ENCODE measurements around the gene ARMH4. TPM values are rescaled to one million over a fixed set of nuclear protein-coding genes. Genes with fewer than 3 reads are reported as not detected.
A peak's percentile ranks its signal among the peaks of the same experiment; 100 is the strongest.

The ARMH4 gene
- total RNA-seq, 1 experiment from 2014 or later, result 7.8 TPM

DNA sequence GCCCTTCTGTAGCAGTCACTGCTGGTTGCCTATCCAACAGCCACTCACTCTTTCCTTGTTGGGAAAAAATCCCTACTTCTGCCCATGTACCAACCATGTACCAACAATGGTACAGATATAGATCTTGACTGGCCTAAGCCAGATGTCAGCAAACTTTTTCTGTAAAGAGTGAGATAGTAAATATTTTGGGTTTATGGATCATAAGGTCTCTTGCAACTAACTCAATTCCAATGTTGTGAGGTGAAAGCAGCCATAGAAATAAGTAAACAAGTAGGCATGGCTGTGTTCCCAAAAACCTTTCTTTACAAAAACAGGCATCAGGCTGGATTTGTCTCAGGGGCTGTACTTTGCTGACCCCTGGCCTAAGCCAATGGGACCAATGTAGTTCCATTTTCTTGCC, 73.5 kb downstream of the ARMH4 start:
- Histone ChIP-seq H3K4me1 (ENCODE audit: insufficient read depth, low read length, poor library complexity, severe bottlenecking) (peaks cover 31% of the 10 kb centered on the region), H3K27ac (ENCODE audit: low read depth, low read length, poor library complexity, severe bottlenecking) (no peak overlapping the region), H3K36me3 (ENCODE audit: insufficient read depth, low read length, poor library complexity, severe bottlenecking) (no peaks in the 10 kb centered on the region), H3K4me3 (ENCODE audit: low read depth, low read length, poor library complexity, severe bottlenecking) (no peak overlapping the region), H3K9me3 (ENCODE audit: low read depth, low read length, poor library complexity, severe bottlenecking) (no peaks in the 10 kb centered on the region), H3K27me3 (replicated peaks; ENCODE audit: insufficient read depth, low read depth, low read length, poor library complexity) (no peaks in the 10 kb centered on the region)
- POLR2A ChIA-PET (ENCODE audit: low non-redundant PET), result no interaction called here
- intact Hi-C loops (cut with micrococcal nuclease; ENCODE audit: unreplicated experiment), result no loop called here
- no TSS peak for BruUV-seq (replicated peaks)
- DNase-seq (ENCODE audit: low spot score), result no peak
- TF ChIP-seq, protein P1, sequence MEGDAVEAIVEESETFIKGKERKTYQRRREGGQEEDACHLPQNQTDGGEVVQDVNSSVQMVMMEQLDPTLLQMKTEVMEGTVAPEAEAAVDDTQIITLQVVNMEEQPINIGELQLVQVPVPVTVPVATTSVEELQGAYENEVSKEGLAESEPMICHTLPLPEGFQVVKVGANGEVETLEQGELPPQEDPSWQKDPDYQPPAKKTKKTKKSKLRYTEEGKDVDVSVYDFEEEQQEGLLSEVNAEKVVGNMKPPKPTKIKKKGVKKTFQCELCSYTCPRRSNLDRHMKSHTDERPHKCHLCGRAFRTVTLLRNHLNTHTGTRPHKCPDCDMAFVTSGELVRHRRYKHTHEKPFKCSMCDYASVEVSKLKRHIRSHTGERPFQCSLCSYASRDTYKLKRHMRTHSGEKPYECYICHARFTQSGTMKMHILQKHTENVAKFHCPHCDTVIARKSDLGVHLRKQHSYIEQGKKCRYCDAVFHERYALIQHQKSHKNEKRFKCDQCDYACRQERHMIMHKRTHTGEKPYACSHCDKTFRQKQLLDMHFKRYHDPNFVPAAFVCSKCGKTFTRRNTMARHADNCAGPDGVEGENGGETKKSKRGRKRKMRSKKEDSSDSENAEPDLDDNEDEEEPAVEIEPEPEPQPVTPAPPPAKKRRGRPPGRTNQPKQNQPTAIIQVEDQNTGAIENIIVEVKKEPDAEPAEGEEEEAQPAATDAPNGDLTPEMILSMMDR (conservative IDR thresholded peaks at IDR 0.05; ENCODE audit: low read depth, low read length), result no peak
- no peak for TF ChIP-seq EZH2 (IDR thresholded peaks at IDR 0.05; ENCODE audit: borderline replicate concordance, low read depth, low read length, poor library complexity, severe bottlenecking)
- CTCF ChIA-PET, result no interaction called here

DNA sequence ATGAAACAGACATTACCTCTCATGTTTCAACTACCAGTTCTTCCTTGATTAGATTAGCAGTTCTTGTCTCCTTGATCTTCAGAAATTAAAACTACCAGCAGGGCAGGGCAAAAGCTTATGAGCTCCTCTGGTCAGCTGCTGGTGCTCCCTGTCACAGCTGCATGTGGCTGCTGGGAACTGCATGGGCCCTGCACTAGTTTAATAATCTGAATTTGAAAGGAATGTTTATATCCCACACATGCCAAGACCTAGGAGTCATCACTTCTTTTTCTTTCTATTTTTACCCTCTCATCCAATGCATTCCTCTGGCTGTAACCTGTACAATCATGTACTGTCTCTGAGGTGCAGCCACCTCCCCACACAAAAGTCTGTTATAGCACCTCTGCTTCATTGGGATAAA, 73.9 kb downstream of the ARMH4 start:
- H3K36me3 ChIP-seq (ENCODE audit: insufficient read depth, low read length, poor library complexity, severe bottlenecking), result no peaks in the 10 kb centered on the region
- POLR2A ChIA-PET (ENCODE audit: low non-redundant PET), result no interaction called here
- H3K27ac ChIP-seq (ENCODE audit: low read depth, low read length, poor library complexity, severe bottlenecking), result no peak overlapping the region
- intact Hi-C loops (cut with micrococcal nuclease; ENCODE audit: unreplicated experiment), result no loop called here
- no peak for TF ChIP-seq EZH2 (IDR thresholded peaks at IDR 0.05; ENCODE audit: borderline replicate concordance, low read depth, low read length, poor library complexity, severe bottlenecking)
- TF ChIP-seq, protein P1 (conservative IDR thresholded peaks at IDR 0.05; ENCODE audit: low read depth, low read length), result no peak
- DNase-seq (ENCODE audit: low spot score), result peak; percentile 27
- no peaks in the 10 kb centered on the region for H3K9me3 ChIP-seq (ENCODE audit: low read depth, low read length, poor library complexity, severe bottlenecking)
- no peaks in the 10 kb centered on the region for H3K27me3 ChIP-seq (replicated peaks; ENCODE audit: insufficient read depth, low read depth, low read length, poor library complexity)
- CTCF ChIA-PET, result no interaction called here
- H3K4me3 ChIP-seq (ENCODE audit: low read depth, low read length, poor library complexity, severe bottlenecking), result no peak overlapping the region
- H3K4me1 ChIP-seq (ENCODE audit: insufficient read depth, low read length, poor library complexity, severe bottlenecking), result peaks cover 35% of the 10 kb centered on the region
- no TSS peak for BruUV-seq (replicated peaks)

DNA sequence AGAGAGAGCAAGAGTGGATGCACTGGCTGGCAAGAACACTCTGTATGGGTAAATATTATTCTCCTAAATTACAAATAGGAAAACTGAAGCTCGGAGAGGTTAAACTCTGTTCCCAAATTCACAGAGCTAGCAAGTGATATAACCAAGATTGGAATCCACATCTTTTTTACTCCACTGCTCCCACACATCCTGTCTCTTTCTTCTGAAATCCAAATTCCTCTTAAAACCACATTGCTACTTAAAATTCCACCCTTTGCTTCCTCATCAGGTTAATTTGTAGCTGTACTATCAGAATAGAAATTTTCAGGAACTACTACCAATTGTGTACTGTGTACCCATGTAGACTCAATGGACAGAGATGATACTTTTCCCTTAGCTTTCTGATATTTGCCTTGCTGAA, 74.4 kb downstream of the ARMH4 start:
- no peak for TF ChIP-seq EZH2 (IDR thresholded peaks at IDR 0.05; ENCODE audit: borderline replicate concordance, low read depth, low read length, poor library complexity, severe bottlenecking)
- TF ChIP-seq, protein P1 (conservative IDR thresholded peaks at IDR 0.05; ENCODE audit: low read depth, low read length), result no peak
- Histone ChIP-seq H3K4me3 (ENCODE audit: low read depth, low read length, poor library complexity, severe bottlenecking) (no peak overlapping the region), H3K27ac (ENCODE audit: low read depth, low read length, poor library complexity, severe bottlenecking) (no peak overlapping the region), H3K27me3 (replicated peaks; ENCODE audit: insufficient read depth, low read depth, low read length, poor library complexity) (no peaks in the 10 kb centered on the region), H3K36me3 (ENCODE audit: insufficient read depth, low read length, poor library complexity, severe bottlenecking) (no peaks in the 10 kb centered on the region), H3K4me1 (ENCODE audit: insufficient read depth, low read length, poor library complexity, severe bottlenecking) (peaks cover 35% of the 10 kb centered on the region), H3K9me3 (ENCODE audit: low read depth, low read length, poor library complexity, severe bottlenecking) (no peaks in the 10 kb centered on the region)
- POLR2A ChIA-PET (ENCODE audit: low non-redundant PET), result no interaction called here
- intact Hi-C loops (cut with micrococcal nuclease; ENCODE audit: unreplicated experiment), result no loop called here
- CTCF ChIA-PET, result no interaction called here
- DNase-seq (ENCODE audit: low spot score), result no peak
- BruUV-seq (replicated peaks), result no TSS peak
